B cell (primary cell): ENCODE measurements around the gene AP2M1.

Source experiments
- EZH2 ChIP-seq: IDR thresholded peaks from 2 replicates; pipeline ENCODE4 v1.6.1; 2012; ENCODE audit warnings: borderline replicate concordance, low read depth, mild to moderate bottlenecking, moderate library complexity, low read length; ENCODE audit not compliant: insufficient read depth, poor library complexity, severe bottlenecking
- TF ChIP-seq, protein P1 (sequence below): fragments of 200-600 bp; IDR thresholded peaks from one replicate; pipeline ENCODE4 v1.8.0; 2022; ENCODE audit warnings: antibody characterized with exemption, mild to moderate bottlenecking

DNA sequence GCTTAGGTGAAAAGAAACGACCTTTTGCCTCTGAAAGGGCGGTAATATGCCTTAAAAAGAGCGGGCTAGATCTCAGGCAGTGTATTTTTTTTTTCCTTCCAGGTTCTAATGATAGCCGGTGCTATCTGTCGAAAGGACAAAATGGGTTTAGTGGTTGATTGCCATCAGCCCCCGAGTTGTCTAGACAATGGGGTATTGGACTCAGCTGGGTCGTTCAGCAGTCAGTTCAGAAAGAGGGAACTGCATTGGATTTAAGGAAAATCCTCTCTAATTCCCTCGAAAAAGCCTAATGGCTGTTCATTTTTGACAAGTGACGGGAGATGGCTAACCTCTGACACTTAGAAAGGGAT lies 38.8 kb upstream of the AP2M1 start:
- TF ChIP-seq, protein P1, sequence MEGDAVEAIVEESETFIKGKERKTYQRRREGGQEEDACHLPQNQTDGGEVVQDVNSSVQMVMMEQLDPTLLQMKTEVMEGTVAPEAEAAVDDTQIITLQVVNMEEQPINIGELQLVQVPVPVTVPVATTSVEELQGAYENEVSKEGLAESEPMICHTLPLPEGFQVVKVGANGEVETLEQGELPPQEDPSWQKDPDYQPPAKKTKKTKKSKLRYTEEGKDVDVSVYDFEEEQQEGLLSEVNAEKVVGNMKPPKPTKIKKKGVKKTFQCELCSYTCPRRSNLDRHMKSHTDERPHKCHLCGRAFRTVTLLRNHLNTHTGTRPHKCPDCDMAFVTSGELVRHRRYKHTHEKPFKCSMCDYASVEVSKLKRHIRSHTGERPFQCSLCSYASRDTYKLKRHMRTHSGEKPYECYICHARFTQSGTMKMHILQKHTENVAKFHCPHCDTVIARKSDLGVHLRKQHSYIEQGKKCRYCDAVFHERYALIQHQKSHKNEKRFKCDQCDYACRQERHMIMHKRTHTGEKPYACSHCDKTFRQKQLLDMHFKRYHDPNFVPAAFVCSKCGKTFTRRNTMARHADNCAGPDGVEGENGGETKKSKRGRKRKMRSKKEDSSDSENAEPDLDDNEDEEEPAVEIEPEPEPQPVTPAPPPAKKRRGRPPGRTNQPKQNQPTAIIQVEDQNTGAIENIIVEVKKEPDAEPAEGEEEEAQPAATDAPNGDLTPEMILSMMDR = no peak
- TF ChIP-seq EZH2 = no peak
